Measurements from ENCODE around the gene IL25. TPM values are rescaled to one million over a fixed set of nuclear protein-coding genes. Genes with fewer than 3 reads are reported as not detected.
"Not testable (repeated sequence)": the region's sequence is repeated elsewhere in the genome, so short reads cannot be mapped to it uniquely, and the experiment has no call there.

The IL25 gene
- total RNA-seq, 4 donors from 2014 or later, result not detected

DNA sequence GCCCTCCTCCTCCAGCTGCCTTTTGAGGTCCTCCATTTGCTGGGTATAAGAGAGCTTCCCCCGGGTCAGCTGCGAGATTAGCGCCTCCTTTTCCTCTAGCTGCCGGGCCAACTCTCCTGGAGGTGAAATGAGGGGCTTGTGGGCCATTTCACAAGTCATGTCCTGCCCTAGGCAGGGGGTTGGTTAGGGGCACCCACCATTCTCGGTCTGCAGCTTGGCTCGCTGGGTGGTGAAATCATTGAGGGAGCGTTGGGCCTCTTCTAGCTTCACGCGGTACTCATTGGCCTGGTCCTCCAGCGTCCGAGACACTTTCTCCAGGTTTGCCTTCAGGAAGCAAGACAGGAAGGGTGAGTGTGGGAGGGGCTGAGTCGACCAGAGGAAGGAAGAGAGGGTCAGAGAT lies 16.8 kb downstream of the IL25 start:
- ATAC-seq, result no peak
- TF ChIP-seq POLR2A (IDR thresholded peaks at IDR 0.05), result no peak
- TF ChIP-seq, protein P1, sequence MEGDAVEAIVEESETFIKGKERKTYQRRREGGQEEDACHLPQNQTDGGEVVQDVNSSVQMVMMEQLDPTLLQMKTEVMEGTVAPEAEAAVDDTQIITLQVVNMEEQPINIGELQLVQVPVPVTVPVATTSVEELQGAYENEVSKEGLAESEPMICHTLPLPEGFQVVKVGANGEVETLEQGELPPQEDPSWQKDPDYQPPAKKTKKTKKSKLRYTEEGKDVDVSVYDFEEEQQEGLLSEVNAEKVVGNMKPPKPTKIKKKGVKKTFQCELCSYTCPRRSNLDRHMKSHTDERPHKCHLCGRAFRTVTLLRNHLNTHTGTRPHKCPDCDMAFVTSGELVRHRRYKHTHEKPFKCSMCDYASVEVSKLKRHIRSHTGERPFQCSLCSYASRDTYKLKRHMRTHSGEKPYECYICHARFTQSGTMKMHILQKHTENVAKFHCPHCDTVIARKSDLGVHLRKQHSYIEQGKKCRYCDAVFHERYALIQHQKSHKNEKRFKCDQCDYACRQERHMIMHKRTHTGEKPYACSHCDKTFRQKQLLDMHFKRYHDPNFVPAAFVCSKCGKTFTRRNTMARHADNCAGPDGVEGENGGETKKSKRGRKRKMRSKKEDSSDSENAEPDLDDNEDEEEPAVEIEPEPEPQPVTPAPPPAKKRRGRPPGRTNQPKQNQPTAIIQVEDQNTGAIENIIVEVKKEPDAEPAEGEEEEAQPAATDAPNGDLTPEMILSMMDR (IDR thresholded peaks at IDR 0.05 in 4 of 5, conservative IDR thresholded peaks at IDR 0.05 in 1 of 5), result no peak
- H3K36me3 ChIP-seq, result peaks cover 0 to 24% of the 10 kb centered on the region in 2 donors
- peak overlapping the region in 2 of 4 donors; percentile 22 to 39 for H3K27ac ChIP-seq
- H3K27me3 ChIP-seq, result no peaks in the 10 kb centered on the region
- H3K9me3 ChIP-seq, result no peaks in the 10 kb centered on the region
- intact Hi-C loops (cut with DNase I; ENCODE audit: low total_unique reads), result no loop called here
- no peak for DNase-seq
- in situ Hi-C loops (cut with MboI; ENCODE audit: low sequenced_read_pairs in 4 of 4), result loop anchor here in 2 of 4 donors (10.0 kb wide), 2 partner anchors 55 to 125 kb away; no protein-coding TSS in a partner anchor
- no peak overlapping the region for H3K4me3 ChIP-seq
- H3K4me1 ChIP-seq, result no peaks in the 10 kb centered on the region

DNA sequence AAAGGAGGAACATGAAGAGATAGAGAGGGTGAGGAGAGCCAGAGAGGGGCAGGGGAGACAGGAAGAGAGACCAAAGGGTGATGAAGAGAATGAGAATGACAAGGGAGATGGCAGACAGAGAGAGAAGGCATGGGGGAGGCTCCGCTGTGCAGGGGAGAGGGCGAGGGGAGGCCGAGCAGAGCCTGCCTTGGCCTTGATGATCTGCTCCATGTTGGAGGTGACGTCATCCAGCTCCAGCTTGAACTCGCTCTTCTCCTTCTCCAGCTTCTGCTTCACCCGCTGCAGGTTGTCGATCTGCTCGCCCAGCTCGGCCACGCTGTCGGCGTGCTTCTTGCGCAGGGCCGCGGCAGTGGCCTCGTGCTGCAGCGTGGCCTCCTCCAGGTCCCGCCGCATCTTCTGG lies 17.3 kb downstream of the IL25 start:
- H3K27me3 ChIP-seq; H3K4me1 ChIP-seq; H3K9me3 ChIP-seq; ATAC-seq; intact Hi-C loops (cut with DNase I; ENCODE audit: low total_unique reads); H3K27ac ChIP-seq; H3K4me3 ChIP-seq; DNase-seq: not testable (repeated sequence)
- H3K36me3 ChIP-seq, result peaks cover 0 to 20% of the 10 kb centered on the region in 2 donors
- in situ Hi-C loops (cut with MboI; ENCODE audit: low sequenced_read_pairs in 4 of 4), result loop anchor here in 2 of 4 donors (10.0 kb wide), 2 partner anchors 55 to 125 kb away; no protein-coding TSS in a partner anchor

DNA sequence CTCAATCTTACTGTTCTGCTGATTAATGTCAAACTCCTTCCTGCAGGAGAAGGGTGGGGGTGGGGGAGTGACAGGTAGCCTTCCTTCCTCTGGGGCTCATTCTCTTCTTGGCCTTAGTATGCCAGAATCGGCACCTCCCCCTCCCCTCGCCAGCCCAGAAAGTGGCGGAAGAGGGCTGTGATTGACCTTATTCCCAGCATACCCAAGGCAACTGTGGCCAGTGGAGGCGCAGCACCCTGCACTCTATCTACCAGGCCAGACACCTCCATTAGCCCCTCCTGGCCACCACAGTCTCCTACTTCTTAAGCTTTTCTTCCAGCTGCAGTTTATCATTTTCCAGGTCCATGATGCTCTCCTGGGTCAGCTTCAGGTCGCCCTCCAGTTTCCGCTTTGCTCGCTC lies 20.0 kb downstream of the IL25 start:
- no peak for DNase-seq
- intact Hi-C loops (cut with DNase I; ENCODE audit: low total_unique reads), result no loop called here
- no peaks in the 10 kb centered on the region for H3K4me1 ChIP-seq
- no peak for TF ChIP-seq POLR2A (IDR thresholded peaks at IDR 0.05)
- TF ChIP-seq, protein P1 (IDR thresholded peaks at IDR 0.05 in 4 of 5, conservative IDR thresholded peaks at IDR 0.05 in 1 of 5), result no peak
- no peak for ATAC-seq
- no peaks in the 10 kb centered on the region for H3K27me3 ChIP-seq
- no peak overlapping the region for H3K4me3 ChIP-seq
- H3K9me3 ChIP-seq, result no peaks in the 10 kb centered on the region
- in situ Hi-C loops (cut with MboI; ENCODE audit: low sequenced_read_pairs in 4 of 4), result no loop called here
- H3K36me3 ChIP-seq, result peaks cover 0 to 29% of the 10 kb centered on the region in 2 donors
- peak overlapping the region in 2 of 4 donors; percentile 15 to 43 for H3K27ac ChIP-seq

DNA sequence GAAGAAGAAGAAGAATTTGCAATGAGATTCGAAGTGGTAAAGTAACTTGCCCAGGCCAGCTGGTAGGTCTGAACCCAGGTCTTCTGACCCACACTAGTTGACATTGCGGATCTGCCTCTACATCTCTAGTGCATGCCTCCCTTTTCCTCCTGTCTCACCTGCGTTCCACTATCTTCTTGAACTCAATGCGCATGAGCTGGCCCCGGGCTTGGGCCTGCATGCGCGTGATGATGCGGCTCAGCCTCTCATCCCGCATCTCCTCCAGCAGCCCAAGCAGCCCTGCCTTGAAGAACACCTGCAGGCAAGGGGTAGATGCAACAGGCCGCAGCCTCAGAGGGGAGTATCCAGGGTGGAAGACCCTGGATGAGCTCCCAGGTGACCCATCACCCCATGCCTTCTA lies 23.5 kb downstream of the IL25 start:
- in situ Hi-C loops (cut with MboI; ENCODE audit: low sequenced_read_pairs in 4 of 4) (no loop called here), intact Hi-C loops (cut with DNase I; ENCODE audit: low total_unique reads) (no loop called here)
- no peaks in the 10 kb centered on the region for H3K27me3 ChIP-seq
- TF ChIP-seq, protein P1 (IDR thresholded peaks at IDR 0.05 in 4 of 5, conservative IDR thresholded peaks at IDR 0.05 in 1 of 5), result no peak
- TF ChIP-seq POLR2A (IDR thresholded peaks at IDR 0.05), result no peak
- peaks cover 0 to 24% of the 10 kb centered on the region in 2 donors for H3K36me3 ChIP-seq
- no peak overlapping the region for H3K4me3 ChIP-seq
- no peaks in the 10 kb centered on the region for H3K4me1 ChIP-seq
- DNase-seq (no peak), ATAC-seq (no peak)
- no peaks in the 10 kb centered on the region for H3K9me3 ChIP-seq
- peak overlapping the region in 2 of 4 donors; percentile 18 to 27 for H3K27ac ChIP-seq

DNA sequence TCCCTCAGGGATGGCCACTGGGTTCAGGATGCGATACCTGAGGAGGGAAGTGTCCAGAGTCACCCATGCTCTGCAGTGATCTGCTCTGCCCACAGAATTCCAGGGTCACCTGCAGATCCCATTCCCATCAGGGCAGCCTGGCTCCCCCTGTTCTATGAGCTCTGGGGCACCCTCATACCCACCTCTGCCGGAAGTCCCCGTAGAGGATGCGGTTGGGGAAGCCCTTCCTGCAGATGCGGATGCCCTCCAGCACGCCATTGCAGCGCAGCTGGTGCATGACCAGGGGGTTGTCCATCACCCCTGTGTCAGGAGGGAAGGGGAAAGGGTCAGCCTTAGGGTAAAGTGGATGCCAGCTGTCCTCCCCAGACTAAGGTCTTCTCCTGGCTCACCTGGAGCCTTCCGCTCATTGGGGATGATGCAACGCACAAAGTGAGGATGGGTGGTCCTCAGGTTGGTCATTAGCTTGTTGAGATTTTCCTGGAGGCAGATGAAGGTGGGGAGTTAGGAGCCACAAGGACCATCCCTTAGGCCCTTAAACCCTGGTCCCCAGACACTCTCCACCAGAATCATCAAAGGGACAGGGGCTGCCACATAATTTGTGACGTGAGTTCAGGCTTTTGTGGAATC lies 24.3 kb downstream of the IL25 start:
- no peak for TF ChIP-seq POLR2A (IDR thresholded peaks at IDR 0.05)
- TF ChIP-seq, protein P1 (IDR thresholded peaks at IDR 0.05 in 4 of 5, conservative IDR thresholded peaks at IDR 0.05 in 1 of 5), result no peak
- no peaks in the 10 kb centered on the region for H3K9me3 ChIP-seq
- no peaks in the 10 kb centered on the region for H3K4me1 ChIP-seq
- intact Hi-C loops (cut with DNase I; ENCODE audit: low total_unique reads), result no loop called here
- peak overlapping the region in 3 of 4 donors; percentile 84 to 90 (median 85) for H3K27ac ChIP-seq
- H3K36me3 ChIP-seq, result peaks cover 0 to 21% of the 10 kb centered on the region in 2 donors
- no peak for DNase-seq
- H3K27me3 ChIP-seq, result no peaks in the 10 kb centered on the region
- no peak for ATAC-seq
- in situ Hi-C loops (cut with MboI; ENCODE audit: low sequenced_read_pairs in 4 of 4), result no loop called here
- H3K4me3 ChIP-seq, result no peak overlapping the region

Data from gastrocnemius medialis (tissue), 4 donors.